Progenitor cell of endocrine pancreas (in vitro differentiated cells): ENCODE results near the gene NKG7. TPM values are rescaled to one million over a fixed set of nuclear protein-coding genes. Genes with fewer than 3 reads are reported as not detected.
"Not testable (repeated sequence)": the region's sequence is repeated elsewhere in the genome, so short reads cannot be mapped to it uniquely, and the experiment has no call there.

Experiments used
- DNase-seq: peaks from one replicate; pipeline ENCODE4 v3.0.0; 2021; ENCODE audit warnings: low spot score; ENCODE audit not compliant: unreplicated experiment
- H3K27ac Mint-ChIP-seq: 2 replicates; pipeline ENCODE4 v1.8.0; 2021; ENCODE audit warnings: mild to moderate bottlenecking, moderate library complexity, mixed read lengths
- H3K27me3 Mint-ChIP-seq: 2 replicates; pipeline ENCODE4 v1.8.0; 2021; ENCODE audit warnings: mixed read lengths
- H3K36me3 Mint-ChIP-seq: 2 replicates; pipeline ENCODE4 v1.8.0; 2022; ENCODE audit warnings: mixed read lengths; ENCODE audit not compliant: insufficient read depth
- H3K4me1 Mint-ChIP-seq: 2 replicates; pipeline ENCODE4 v1.8.0; 2021; ENCODE audit warnings: low read depth, mixed read lengths
- H3K4me3 Mint-ChIP-seq: 2 replicates; pipeline ENCODE4 v1.8.0; 2021; ENCODE audit warnings: low read depth, mild to moderate bottlenecking, moderate library complexity, mixed read lengths
- H3K9me3 Mint-ChIP-seq: 2 replicates; pipeline ENCODE4 v1.8.0; 2021; ENCODE audit warnings: low read depth, mixed read lengths
- long read RNA-seq: library from polyadenylated mRNA; unstranded; transcript quantifications from one replicate; pipeline ENCODE4 v2.0.0, GENCODE V29; 2020
- total RNA-seq: library from RNA; stranded (reverse); gene quantifications from 2 replicates; pipeline ENCODE4 v1.2.1, GENCODE V29; 2021
- TF ChIP-seq, protein P1 (sequence below): fragments of 200-600 bp; sonication (generic); IDR thresholded peaks from one replicate; pipeline ENCODE4 v1.5.0; 2021; ENCODE audit warnings: antibody characterized with exemption, mild to moderate bottlenecking; ENCODE audit not compliant: unreplicated experiment

NKG7 gene
- total RNA-seq = not detected in 2 replicates
- long read RNA-seq = 0 reads

- no peak for DNase-seq
- H3K27me3 Mint-ChIP-seq = peaks cover 20% of the 10 kb centered on the region
- H3K4me1 Mint-ChIP-seq = peaks cover 3% of the 10 kb centered on the region
- peak within 1 kb of the TSS; percentile 49 for H3K27ac Mint-ChIP-seq
- TF ChIP-seq, protein P1, sequence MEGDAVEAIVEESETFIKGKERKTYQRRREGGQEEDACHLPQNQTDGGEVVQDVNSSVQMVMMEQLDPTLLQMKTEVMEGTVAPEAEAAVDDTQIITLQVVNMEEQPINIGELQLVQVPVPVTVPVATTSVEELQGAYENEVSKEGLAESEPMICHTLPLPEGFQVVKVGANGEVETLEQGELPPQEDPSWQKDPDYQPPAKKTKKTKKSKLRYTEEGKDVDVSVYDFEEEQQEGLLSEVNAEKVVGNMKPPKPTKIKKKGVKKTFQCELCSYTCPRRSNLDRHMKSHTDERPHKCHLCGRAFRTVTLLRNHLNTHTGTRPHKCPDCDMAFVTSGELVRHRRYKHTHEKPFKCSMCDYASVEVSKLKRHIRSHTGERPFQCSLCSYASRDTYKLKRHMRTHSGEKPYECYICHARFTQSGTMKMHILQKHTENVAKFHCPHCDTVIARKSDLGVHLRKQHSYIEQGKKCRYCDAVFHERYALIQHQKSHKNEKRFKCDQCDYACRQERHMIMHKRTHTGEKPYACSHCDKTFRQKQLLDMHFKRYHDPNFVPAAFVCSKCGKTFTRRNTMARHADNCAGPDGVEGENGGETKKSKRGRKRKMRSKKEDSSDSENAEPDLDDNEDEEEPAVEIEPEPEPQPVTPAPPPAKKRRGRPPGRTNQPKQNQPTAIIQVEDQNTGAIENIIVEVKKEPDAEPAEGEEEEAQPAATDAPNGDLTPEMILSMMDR = no peak
- H3K36me3 Mint-ChIP-seq = no peaks in the 10 kb centered on the region
- H3K9me3 Mint-ChIP-seq = no peaks in the 10 kb centered on the region
- no peak within 1 kb of the TSS for H3K4me3 Mint-ChIP-seq
Observed at GRCh38 chr19:51372649-51373504, at the start of gene NKG7. TSS of gene NKG7 (minus strand) at chr19:51372654. CDS start at chr19:51372535, 119 bp downstream.

GRCh38 chr19:51422053-51422448 lies 49.6 kb upstream of the NKG7 start:
- TF ChIP-seq, protein P1 = peak; percentile 98
- peak; percentile 97 for DNase-seq
- no peak overlapping the region for H3K27ac Mint-ChIP-seq
- no peaks in the 10 kb centered on the region for H3K9me3 Mint-ChIP-seq
- H3K4me1 Mint-ChIP-seq = no peaks in the 10 kb centered on the region
- H3K27me3 Mint-ChIP-seq = peaks cover 27% of the 10 kb centered on the region
- H3K4me3 Mint-ChIP-seq = no peak overlapping the region
- no peaks in the 10 kb centered on the region for H3K36me3 Mint-ChIP-seq

- H3K36me3 Mint-ChIP-seq = no peaks in the 10 kb centered on the region
- H3K4me1 Mint-ChIP-seq = no peaks in the 10 kb centered on the region
- TF ChIP-seq, protein P1 = no peak
- no peaks in the 10 kb centered on the region for H3K9me3 Mint-ChIP-seq
- peaks cover 24% of the 10 kb centered on the region for H3K27me3 Mint-ChIP-seq
- no peak overlapping the region for H3K4me3 Mint-ChIP-seq
- no peak overlapping the region for H3K27ac Mint-ChIP-seq
- DNase-seq = no peak
Observed at GRCh38 chr19:51421229-51422052, 49.0 kb upstream of the NKG7 start.

- not testable (repeated sequence) for H3K9me3 Mint-ChIP-seq, H3K4me3 Mint-ChIP-seq, DNase-seq, H3K27ac Mint-ChIP-seq, H3K4me1 Mint-ChIP-seq, H3K36me3 Mint-ChIP-seq
- peaks cover 22% of the 10 kb centered on the region for H3K27me3 Mint-ChIP-seq
Observed at GRCh38 chr19:51420511-51420910, 48.1 kb upstream of the NKG7 start.

DNA sequence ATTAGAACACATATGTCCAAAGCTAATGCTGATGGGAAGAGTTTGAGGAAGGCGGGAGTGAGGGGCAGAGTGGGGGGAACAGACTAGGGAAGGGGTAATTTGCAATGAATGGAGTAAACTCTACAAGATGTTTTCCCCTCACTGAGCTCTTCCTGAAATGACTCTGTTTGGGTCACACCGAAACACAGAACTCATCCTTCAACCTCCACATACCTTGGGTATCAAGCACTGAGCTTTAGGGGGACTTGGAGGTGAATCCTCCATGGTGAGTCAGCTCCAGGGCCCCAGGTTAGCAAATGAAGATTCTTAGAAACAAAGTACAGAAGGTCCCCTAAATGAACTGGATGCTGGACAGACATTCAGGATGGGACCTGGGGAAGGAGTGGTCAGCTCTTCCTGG lies 46.3 kb upstream of the NKG7 start:
- Mint-ChIP-seq H3K36me3 (no peaks in the 10 kb centered on the region), H3K27ac (no peak overlapping the region), H3K4me3 (no peak overlapping the region), H3K9me3 (no peaks in the 10 kb centered on the region), H3K4me1 (no peaks in the 10 kb centered on the region), H3K27me3 (peaks cover 20% of the 10 kb centered on the region)
- TF ChIP-seq, protein P1 = no peak
- no peak for DNase-seq
